ENCODE results near the gene GNAO1. TPM values are rescaled to one million over a fixed set of nuclear protein-coding genes. Genes with fewer than 3 reads are reported as not detected.

Gene GNAO1
- total RNA-seq (2014; rRNA removed): not detected in 2 replicates
- percentile 0 among the genes with signal in this experiment for Bru-seq, nascent RNA
- BruChase-seq, experiment 1, labeled RNA remaining after a 6-hour chase: percentile 2 among the genes with signal in this experiment
- percentile 2 among the genes with signal in this experiment for BruChase-seq, experiment 2, labeled RNA remaining after a 2-hour chase
- long read RNA-seq: 0 reads

GRCh38 chr16:56191156-56191815 lies at the start of gene GNAO1:
Gene GNAO1, plus strand, starts transcription at chr16:56191489. Its CDS starts 747 bp downstream, at chr16:56192236.
- Histone ChIP-seq H4K20me1 (ENCODE audit: low read length) (no peaks in the 10 kb centered on the region), H3K27ac (ENCODE audit: low read length) (no peak within 1 kb of the TSS), H3K9ac (ENCODE audit: low read length) (no peak within 1 kb of the TSS), H3K9me2 (replicated peaks; ENCODE audit: low read length) (no peaks in the 10 kb centered on the region), H2AFZ (ENCODE audit: low read length) (no peak within 1 kb of the TSS), H3K4me2 (ENCODE audit: low read length) (peak within 1 kb of the TSS; percentile 39; the same call in 1 of the 2 replicates), H3K4me1 (ENCODE audit: insufficient read depth, low read length) (no peaks in the 10 kb centered on the region), H3K9me3 (ENCODE audit: low read length) (no peaks in the 10 kb centered on the region), H3K27me3 (ENCODE audit: low read length) (peaks cover 70% of the 10 kb centered on the region), H3F3A (ENCODE audit: low read length, unreplicated experiment) (no peaks in the 10 kb centered on the region), H3K79me2 (ENCODE audit: low read length) (no peaks in the 10 kb centered on the region), H3K36me3 (ENCODE audit: low read depth, low read length) (no peaks in the 10 kb centered on the region), H3K4me3 (ENCODE audit: low read length) (peak within 1 kb of the TSS; percentile 40)
- no peak for TF ChIP-seq EZH2phosphoT487 (IDR thresholded peaks at IDR 0.05; ENCODE audit: borderline replicate concordance, low read length)
- no peak for TF ChIP-seq EZH2 (IDR thresholded peaks at IDR 0.05; ENCODE audit: low read length, unreplicated experiment)
- TF ChIP-seq CTCF (conservative IDR thresholded peaks at IDR 0.05; ENCODE audit: low read depth, low read length): no peak
- CTCF ChIA-PET: interaction anchor here (0.6 kb wide), 1 partner anchor 617 kb away, joined by 5 read pairs; no protein-coding TSS in a partner anchor
- ATAC-seq: peak; percentile 24; the same call in 1 of the 2 replicates
- DNase-seq: peak; percentile 5
- no TSS peak for BruUV-seq (replicated peaks)
- POLR2A ChIA-PET (ENCODE audit: unreplicated experiment): no interaction called here
- intact Hi-C loops (cut with micrococcal nuclease): no loop called here

DNA sequence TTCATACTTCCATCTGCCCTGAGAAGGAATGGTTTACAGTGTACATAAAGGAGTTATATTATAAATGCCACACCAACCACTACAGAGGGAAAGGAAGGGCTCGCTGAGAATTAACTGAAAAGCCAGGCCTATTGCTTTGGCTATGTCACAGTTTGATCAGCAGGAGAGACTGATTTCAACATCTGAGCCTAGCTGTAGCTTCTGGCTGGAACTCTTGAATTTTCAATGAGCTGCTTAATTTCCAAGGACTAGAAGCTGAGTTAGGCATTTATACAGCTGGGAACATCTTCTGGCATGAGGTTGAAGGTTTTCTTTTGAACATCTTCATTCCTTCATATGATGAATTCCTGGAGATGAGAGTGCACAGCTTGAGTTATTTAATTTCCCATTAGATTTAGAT lies 47.6 kb upstream of the GNAO1 start:
- Histone ChIP-seq H3K4me2 (ENCODE audit: low read length) (no peak overlapping the region), H2AFZ (ENCODE audit: low read length) (no peak overlapping the region), H3K9ac (ENCODE audit: low read length) (no peak overlapping the region), H4K20me1 (ENCODE audit: low read length) (no peaks in the 10 kb centered on the region), H3K9me2 (replicated peaks; ENCODE audit: low read length) (no peaks in the 10 kb centered on the region), H3K27me3 (ENCODE audit: low read length) (peaks cover 13% of the 10 kb centered on the region), H3K4me3 (ENCODE audit: low read length) (no peak overlapping the region), H3F3A (ENCODE audit: low read length, unreplicated experiment) (no peaks in the 10 kb centered on the region), H3K79me2 (ENCODE audit: low read length) (no peaks in the 10 kb centered on the region), H3K9me3 (ENCODE audit: low read length) (no peaks in the 10 kb centered on the region), H3K4me1 (ENCODE audit: insufficient read depth, low read length) (no peaks in the 10 kb centered on the region), H3K27ac (ENCODE audit: low read length) (no peak overlapping the region), H3K36me3 (ENCODE audit: low read depth, low read length) (no peaks in the 10 kb centered on the region)
- ChIA-PET CTCF (no interaction called here), POLR2A (ENCODE audit: unreplicated experiment) (no interaction called here)
- TF ChIP-seq EZH2phosphoT487 (IDR thresholded peaks at IDR 0.05; ENCODE audit: borderline replicate concordance, low read length) (no peak), EZH2 (IDR thresholded peaks at IDR 0.05; ENCODE audit: low read length, unreplicated experiment) (no peak), CTCF (conservative IDR thresholded peaks at IDR 0.05; ENCODE audit: low read depth, low read length) (no peak)
- ATAC-seq: no peak
- intact Hi-C loops (cut with micrococcal nuclease): no loop called here
- no TSS peak for BruUV-seq (replicated peaks)
- no peak for DNase-seq

DNA sequence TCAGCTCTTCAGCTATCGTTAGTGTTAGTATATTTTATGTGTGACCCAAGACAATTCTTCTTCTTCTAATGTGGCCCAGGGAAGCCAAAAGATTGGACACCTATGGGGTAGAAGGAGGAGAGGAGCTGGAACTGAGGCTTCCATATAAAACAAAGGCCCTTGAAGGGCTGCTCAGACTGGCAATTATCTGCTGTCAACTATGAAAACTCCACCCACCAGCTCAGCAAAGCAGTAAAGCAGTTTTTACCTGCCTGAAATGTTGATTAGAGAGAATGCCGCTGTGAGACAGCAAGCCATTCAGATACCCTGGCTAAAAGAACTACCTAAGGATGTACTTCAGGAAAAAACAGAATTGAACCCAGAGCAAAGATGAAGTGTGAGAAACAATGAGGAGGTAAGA lies 45.9 kb upstream of the GNAO1 start:
- Histone ChIP-seq H3K9ac (ENCODE audit: low read length) (no peak overlapping the region), H3K9me3 (ENCODE audit: low read length) (no peaks in the 10 kb centered on the region), H3K4me1 (ENCODE audit: insufficient read depth, low read length) (no peaks in the 10 kb centered on the region), H2AFZ (ENCODE audit: low read length) (no peak overlapping the region), H3K4me2 (ENCODE audit: low read length) (no peak overlapping the region), H3K79me2 (ENCODE audit: low read length) (no peaks in the 10 kb centered on the region), H3K4me3 (ENCODE audit: low read length) (no peak overlapping the region), H3K27me3 (ENCODE audit: low read length) (peaks cover 13% of the 10 kb centered on the region), H3F3A (ENCODE audit: low read length, unreplicated experiment) (no peaks in the 10 kb centered on the region), H3K27ac (ENCODE audit: low read length) (no peak overlapping the region), H3K36me3 (ENCODE audit: low read depth, low read length) (no peaks in the 10 kb centered on the region), H3K9me2 (replicated peaks; ENCODE audit: low read length) (no peaks in the 10 kb centered on the region), H4K20me1 (ENCODE audit: low read length) (no peaks in the 10 kb centered on the region)
- no TSS peak for BruUV-seq (replicated peaks)
- DNase-seq (no peak), ATAC-seq (no peak)
- CTCF ChIA-PET: no interaction called here
- intact Hi-C loops (cut with micrococcal nuclease): no loop called here
- POLR2A ChIA-PET (ENCODE audit: unreplicated experiment): no interaction called here
- TF ChIP-seq CTCF (conservative IDR thresholded peaks at IDR 0.05; ENCODE audit: low read depth, low read length) (no peak), EZH2 (IDR thresholded peaks at IDR 0.05; ENCODE audit: low read length, unreplicated experiment) (no peak), EZH2phosphoT487 (IDR thresholded peaks at IDR 0.05; ENCODE audit: borderline replicate concordance, low read length) (no peak)

Measured in PC-3 (cell line).